C4-2B (cell line): ENCODE results near the gene WNT2B.
A peak's percentile ranks its signal among the peaks of the same experiment; 100 is the strongest.
"Not testable (repeated sequence)": the region's sequence is repeated elsewhere in the genome, so short reads cannot be mapped to it uniquely, and the experiment has no call there.

Source experiments
- H3K27ac ChIP-seq: fragments of 450-650 bp; 2 replicates; pipeline ENCODE4 v1.5.1; 2017
- CTCF ChIP-seq: fragments of 450-650 bp; conservative IDR thresholded peaks from 2 replicates; pipeline ENCODE4 v1.5.1; 2017; ENCODE audit warnings: mild to moderate bottlenecking
- ZFX ChIP-seq: fragments of 450-650 bp; IDR thresholded peaks from 2 replicates; pipeline ENCODE4 v1.6.1; 2017

Gene WNT2B

GRCh38 chr1:112508278-112509004 lies at the start of gene WNT2B:
WNT2B (plus strand) TSS chr1:112508965; CDS start chr1:112509263, 298 bp downstream.
- TF ChIP-seq CTCF (no peak), ZFX (no peak)
- no peak within 1 kb of the TSS for H3K27ac ChIP-seq

GRCh38 chr1:112460615-112461014 lies 48.1 kb upstream of the WNT2B start:
- TF ChIP-seq CTCF: no peak
- H3K27ac ChIP-seq: no peak overlapping the region

GRCh38 chr1:112461200-112461871 lies 47.4 kb upstream of the WNT2B start:
- no peak for TF ChIP-seq ZFX
- peak overlapping the region; percentile 86 for H3K27ac ChIP-seq

- TF ChIP-seq CTCF (no peak), ZFX (no peak)
- H3K27ac ChIP-seq: peak overlapping the region; percentile 86; the same call in 1 of the 2 replicates
Observed at GRCh38 chr1:112462953-112463279, 45.8 kb upstream of the WNT2B start.

GRCh38 chr1:112464501-112464900 lies 44.3 kb upstream of the WNT2B start:
- TF ChIP-seq ZFX (no peak), CTCF (no peak)
- H3K27ac ChIP-seq: no peak overlapping the region

GRCh38 chr1:112465122-112465521 lies 43.6 kb upstream of the WNT2B start:
- H3K27ac ChIP-seq: no peak overlapping the region
- TF ChIP-seq ZFX (no peak), CTCF (no peak)

GRCh38 chr1:112466078-112466660 lies 42.6 kb upstream of the WNT2B start:
- TF ChIP-seq CTCF (peak; percentile 92), ZFX (no peak)
- H3K27ac ChIP-seq: peak overlapping the region; percentile 18

- not testable (repeated sequence) for H3K27ac ChIP-seq
Observed at GRCh38 chr1:112470324-112470723, 38.4 kb upstream of the WNT2B start.
